Measurements from ENCODE around the gene ORM2. TPM values are rescaled to one million over a fixed set of nuclear protein-coding genes. Genes with fewer than 3 reads are reported as not detected.

ORM2 gene
- total and polyA plus RNA-seq, 7 donors = 0.68 TPM; not detected in 6

- WGBS, 3 donors = 66 to 86% (median 72%) methylated on average over 5 to 6 of the region's 6 CpGs
- H3K36me3 ChIP-seq (ENCODE audit: insufficient read depth in 1 of 2, low read depth in 1 of 2) = peaks cover 0 to 33% of the 10 kb centered on the region in 2 donors
- H3K27ac ChIP-seq = no peak overlapping the region
- no peaks in the 10 kb centered on the region for H3K4me1 ChIP-seq
- DNase-seq = no peak
- intact Hi-C loops (cut with DNase I) = no loop called here
- ATAC-seq = peak in 1 of 4 donors; percentile 49
- H3K9me3 ChIP-seq = no peaks in the 10 kb centered on the region
- H3K27me3 ChIP-seq (ENCODE audit: insufficient read depth in 3 of 3, low read length in 2 of 3) = no peaks in the 10 kb centered on the region
- no peak overlapping the region for H3K4me3 ChIP-seq
- no peak for TF ChIP-seq CTCF (IDR thresholded peaks at IDR 0.05)
Observed at GRCh38 chr9:114364134-114365041, 34.7 kb downstream of the ORM2 start.

- Histone ChIP-seq H3K4me3 (no peak overlapping the region), H3K4me1 (no peaks in the 10 kb centered on the region), H3K36me3 (ENCODE audit: insufficient read depth in 1 of 2, low read depth in 1 of 2) (peaks cover 0 to 30% of the 10 kb centered on the region in 2 donors), H3K27me3 (ENCODE audit: insufficient read depth in 3 of 3, low read length in 2 of 3) (no peaks in the 10 kb centered on the region), H3K27ac (no peak overlapping the region), H3K9me3 (no peaks in the 10 kb centered on the region)
- DNase-seq = no peak
- no peak for ATAC-seq
- TF ChIP-seq CTCF (IDR thresholded peaks at IDR 0.05) = no peak
- intact Hi-C loops (cut with DNase I) = no loop called here
- 94 to 96% (median 95%) methylated on average over 2 of the region's 2 CpGs for WGBS, 3 donors
Observed at GRCh38 chr9:114365194-114365593, 35.5 kb downstream of the ORM2 start.

- 69 to 76% (median 75%) methylated on average over 10 of the region's 10 CpGs for WGBS, 3 donors
- Histone ChIP-seq H3K36me3 (ENCODE audit: insufficient read depth in 1 of 2, low read depth in 1 of 2) (peaks cover 0 to 18% of the 10 kb centered on the region in 2 donors), H3K4me3 (no peak overlapping the region), H3K27me3 (ENCODE audit: insufficient read depth in 3 of 3, low read length in 2 of 3) (no peaks in the 10 kb centered on the region), H3K27ac (no peak overlapping the region), H3K9me3 (no peaks in the 10 kb centered on the region), H3K4me1 (no peaks in the 10 kb centered on the region)
- TF ChIP-seq CTCF (IDR thresholded peaks at IDR 0.05) = no peak
- no peak for ATAC-seq
- intact Hi-C loops (cut with DNase I) = no loop called here
- no peak for DNase-seq
Observed at GRCh38 chr9:114366334-114367128, 36.9 kb downstream of the ORM2 start.

GRCh38 chr9:114367366-114367765, 37.7 kb downstream of the ORM2 start:
- DNase-seq = no peak
- 84 to 90% (median 86%) methylated on average over 6 of the region's 6 CpGs for WGBS, 3 donors
- intact Hi-C loops (cut with DNase I) = no loop called here
- no peaks in the 10 kb centered on the region for H3K9me3 ChIP-seq
- peaks cover 0 to 10% of the 10 kb centered on the region in 2 donors for H3K36me3 ChIP-seq (ENCODE audit: insufficient read depth in 1 of 2, low read depth in 1 of 2)
- H3K4me1 ChIP-seq = no peaks in the 10 kb centered on the region
- no peak overlapping the region for H3K4me3 ChIP-seq
- no peaks in the 10 kb centered on the region for H3K27me3 ChIP-seq (ENCODE audit: insufficient read depth in 3 of 3, low read length in 2 of 3)
- no peak overlapping the region for H3K27ac ChIP-seq
- ATAC-seq = no peak
- no peak for TF ChIP-seq CTCF (IDR thresholded peaks at IDR 0.05)

Data from psoas muscle (tissue), 8 donors.